ENCODE data around the gene SP4.

SP4 gene

GRCh38 chr7:21427871-21428658, at the start of gene SP4:
TSS of gene SP4 (plus strand) at chr7:21428083. CDS start at chr7:21428252, 169 bp downstream.
- H3K4me3 ChIP-seq, result peak within 1 kb of the TSS; percentile 73
- in situ Hi-C loops (cut with MboI; ENCODE audit: low sequenced_read_pairs), result no loop called here
- DNase-seq (ENCODE audit: low spot score in 2 of 2), result peak; percentile 94 to 95
- H3K9me3 ChIP-seq, result no peaks in the 10 kb centered on the region
- H3K4me1 ChIP-seq, result peaks cover 24% of the 10 kb centered on the region
- H3K27me3 ChIP-seq (ENCODE audit: low read depth), result no peaks in the 10 kb centered on the region
- H3K36me3 ChIP-seq (replicated peaks), result no peaks in the 10 kb centered on the region

GRCh38 chr7:21383227-21384220, 44.4 kb upstream of the SP4 start:
- Histone ChIP-seq H3K4me1 (peaks cover 3% of the 10 kb centered on the region; the same call in 1 of the 2 replicates), H3K27me3 (ENCODE audit: low read depth) (no peaks in the 10 kb centered on the region), H3K4me3 (no peak overlapping the region), H3K9me3 (no peaks in the 10 kb centered on the region), H3K36me3 (replicated peaks) (no peaks in the 10 kb centered on the region)
- no peak for DNase-seq (ENCODE audit: low spot score in 2 of 2)
- in situ Hi-C loops (cut with MboI; ENCODE audit: low sequenced_read_pairs), result no loop called here

- no peak for DNase-seq (ENCODE audit: low spot score in 2 of 2)
- Histone ChIP-seq H3K4me3 (no peak overlapping the region), H3K9me3 (no peaks in the 10 kb centered on the region), H3K27me3 (ENCODE audit: low read depth) (no peaks in the 10 kb centered on the region), H3K36me3 (replicated peaks) (no peaks in the 10 kb centered on the region), H3K4me1 (peaks cover under 1% of the 10 kb centered on the region; the same call in 1 of the 2 replicates)
- in situ Hi-C loops (cut with MboI; ENCODE audit: low sequenced_read_pairs), result no loop called here
These were observed 33.9 kb upstream of the SP4 start for GRCh38 chr7:21393937-21394336.

- no peaks in the 10 kb centered on the region for H3K4me1 ChIP-seq
- H3K4me3 ChIP-seq, result no peak overlapping the region
- H3K36me3 ChIP-seq (replicated peaks), result no peaks in the 10 kb centered on the region
- in situ Hi-C loops (cut with MboI; ENCODE audit: low sequenced_read_pairs), result no loop called here
- no peak for DNase-seq (ENCODE audit: low spot score in 2 of 2)
- no peaks in the 10 kb centered on the region for H3K27me3 ChIP-seq (ENCODE audit: low read depth)
- no peaks in the 10 kb centered on the region for H3K9me3 ChIP-seq
These were observed 25.9 kb upstream of the SP4 start for GRCh38 chr7:21401944-21402343.

- no peak for DNase-seq (ENCODE audit: low spot score in 2 of 2)
- Histone ChIP-seq H3K9me3 (no peaks in the 10 kb centered on the region), H3K36me3 (replicated peaks) (no peaks in the 10 kb centered on the region), H3K4me3 (no peak overlapping the region), H3K27me3 (ENCODE audit: low read depth) (no peaks in the 10 kb centered on the region), H3K4me1 (no peaks in the 10 kb centered on the region)
- in situ Hi-C loops (cut with MboI; ENCODE audit: low sequenced_read_pairs), result no loop called here
These were observed 19.9 kb upstream of the SP4 start for GRCh38 chr7:21407796-21408480.

GRCh38 chr7:21408481-21408820, 19.4 kb upstream of the SP4 start:
- no peaks in the 10 kb centered on the region for H3K36me3 ChIP-seq (replicated peaks)
- in situ Hi-C loops (cut with MboI; ENCODE audit: low sequenced_read_pairs), result no loop called here
- H3K4me3 ChIP-seq, result no peak overlapping the region
- DNase-seq (ENCODE audit: low spot score in 2 of 2), result no peak
- H3K27me3 ChIP-seq (ENCODE audit: low read depth), result no peaks in the 10 kb centered on the region
- no peaks in the 10 kb centered on the region for H3K9me3 ChIP-seq
- H3K4me1 ChIP-seq, result no peaks in the 10 kb centered on the region

GRCh38 chr7:21412410-21412851, 15.5 kb upstream of the SP4 start:
- in situ Hi-C loops (cut with MboI; ENCODE audit: low sequenced_read_pairs), result no loop called here

GRCh38 chr7:21412957-21413356, 14.9 kb upstream of the SP4 start:
- no peaks in the 10 kb centered on the region for H3K27me3 ChIP-seq (ENCODE audit: low read depth)
- H3K4me1 ChIP-seq, result peaks cover 6% of the 10 kb centered on the region
- no peak for DNase-seq (ENCODE audit: low spot score in 2 of 2)
- H3K9me3 ChIP-seq, result no peaks in the 10 kb centered on the region
- in situ Hi-C loops (cut with MboI; ENCODE audit: low sequenced_read_pairs), result no loop called here
- no peak overlapping the region for H3K4me3 ChIP-seq
- H3K36me3 ChIP-seq (replicated peaks), result no peaks in the 10 kb centered on the region

More at GRCh38 chr7:21412410-21412851, 15.5 kb upstream of the SP4 start:
- Histone ChIP-seq H3K4me3 (no peak overlapping the region), H3K4me1 (peaks cover 6% of the 10 kb centered on the region), H3K27me3 (ENCODE audit: low read depth) (no peaks in the 10 kb centered on the region), H3K36me3 (replicated peaks) (no peaks in the 10 kb centered on the region), H3K9me3 (no peaks in the 10 kb centered on the region)
- DNase-seq (ENCODE audit: low spot score in 2 of 2), result no peak

- in situ Hi-C loops (cut with MboI; ENCODE audit: low sequenced_read_pairs), result no loop called here
- peaks cover 6% of the 10 kb centered on the region for H3K4me1 ChIP-seq
- no peak overlapping the region for H3K4me3 ChIP-seq
- no peaks in the 10 kb centered on the region for H3K27me3 ChIP-seq (ENCODE audit: low read depth)
- DNase-seq (ENCODE audit: low spot score in 2 of 2), result no peak
- H3K9me3 ChIP-seq, result no peaks in the 10 kb centered on the region
- H3K36me3 ChIP-seq (replicated peaks), result no peaks in the 10 kb centered on the region
These were observed 14.4 kb upstream of the SP4 start for GRCh38 chr7:21413502-21413901.

- no peaks in the 10 kb centered on the region for H3K27me3 ChIP-seq (ENCODE audit: low read depth)
- H3K4me1 ChIP-seq, result peaks cover 6% of the 10 kb centered on the region
- H3K36me3 ChIP-seq (replicated peaks), result no peaks in the 10 kb centered on the region
- no peak for DNase-seq (ENCODE audit: low spot score in 2 of 2)
- H3K4me3 ChIP-seq, result no peak overlapping the region
- H3K9me3 ChIP-seq, result no peaks in the 10 kb centered on the region
- in situ Hi-C loops (cut with MboI; ENCODE audit: low sequenced_read_pairs), result no loop called here
These were observed 13.0 kb upstream of the SP4 start for GRCh38 chr7:21414795-21415393.

- in situ Hi-C loops (cut with MboI; ENCODE audit: low sequenced_read_pairs), result no loop called here
- H3K9me3 ChIP-seq, result no peaks in the 10 kb centered on the region
- no peak for DNase-seq (ENCODE audit: low spot score in 2 of 2)
- H3K4me3 ChIP-seq, result no peak overlapping the region
- peaks cover 6% of the 10 kb centered on the region for H3K4me1 ChIP-seq
- H3K36me3 ChIP-seq (replicated peaks), result no peaks in the 10 kb centered on the region
- no peaks in the 10 kb centered on the region for H3K27me3 ChIP-seq (ENCODE audit: low read depth)
These were observed 10.2 kb upstream of the SP4 start for GRCh38 chr7:21417647-21418046.

- no peaks in the 10 kb centered on the region for H3K27me3 ChIP-seq (ENCODE audit: low read depth)
- H3K36me3 ChIP-seq (replicated peaks), result no peaks in the 10 kb centered on the region
- H3K9me3 ChIP-seq, result no peaks in the 10 kb centered on the region
- peaks cover 8% of the 10 kb centered on the region for H3K4me1 ChIP-seq
- in situ Hi-C loops (cut with MboI; ENCODE audit: low sequenced_read_pairs), result no loop called here
- H3K4me3 ChIP-seq, result no peak overlapping the region
- no peak for DNase-seq (ENCODE audit: low spot score in 2 of 2)
These were observed 5.1 kb upstream of the SP4 start for GRCh38 chr7:21422751-21423150.

- no peaks in the 10 kb centered on the region for H3K9me3 ChIP-seq
- H3K36me3 ChIP-seq (replicated peaks), result no peaks in the 10 kb centered on the region
- H3K4me3 ChIP-seq, result no peak overlapping the region
- in situ Hi-C loops (cut with MboI; ENCODE audit: low sequenced_read_pairs), result no loop called here
- peaks cover 8% of the 10 kb centered on the region for H3K4me1 ChIP-seq
- no peaks in the 10 kb centered on the region for H3K27me3 ChIP-seq (ENCODE audit: low read depth)
- no peak for DNase-seq (ENCODE audit: low spot score in 2 of 2)
These were observed 2.6 kb upstream of the SP4 start for GRCh38 chr7:21425290-21425689.
